Vagina (tissue), 2 donors: ENCODE measurements around the gene LAMC1.

Experiments used
- POLR2AphosphoS5 ChIP-seq, 2 donors: sonication (generic); formaldehyde crosslinking; IDR thresholded peaks; one replicate each; pipeline ENCODE4 v1.9.0; 2017; ENCODE audit warnings: antibody characterized with exemption in 2 of 2, mild to moderate bottlenecking in 2 of 2, low read depth in 1 of 2; ENCODE audit not compliant: insufficient read depth in 1 of 2
- TF ChIP-seq, protein P1 (sequence below), 3 experiments: fragments of 450-650 bp in 2 of 3; fragments of 200-600 bp in 1 of 3; sonication (generic) in 1 of 3; IDR thresholded peaks; one replicate each; pipeline ENCODE4 v1.5.1; 2017 to 2019; ENCODE audit warnings: antibody characterized with exemption in 3 of 3, mild to moderate bottlenecking in 2 of 3, moderate library complexity in 2 of 3

DNA sequence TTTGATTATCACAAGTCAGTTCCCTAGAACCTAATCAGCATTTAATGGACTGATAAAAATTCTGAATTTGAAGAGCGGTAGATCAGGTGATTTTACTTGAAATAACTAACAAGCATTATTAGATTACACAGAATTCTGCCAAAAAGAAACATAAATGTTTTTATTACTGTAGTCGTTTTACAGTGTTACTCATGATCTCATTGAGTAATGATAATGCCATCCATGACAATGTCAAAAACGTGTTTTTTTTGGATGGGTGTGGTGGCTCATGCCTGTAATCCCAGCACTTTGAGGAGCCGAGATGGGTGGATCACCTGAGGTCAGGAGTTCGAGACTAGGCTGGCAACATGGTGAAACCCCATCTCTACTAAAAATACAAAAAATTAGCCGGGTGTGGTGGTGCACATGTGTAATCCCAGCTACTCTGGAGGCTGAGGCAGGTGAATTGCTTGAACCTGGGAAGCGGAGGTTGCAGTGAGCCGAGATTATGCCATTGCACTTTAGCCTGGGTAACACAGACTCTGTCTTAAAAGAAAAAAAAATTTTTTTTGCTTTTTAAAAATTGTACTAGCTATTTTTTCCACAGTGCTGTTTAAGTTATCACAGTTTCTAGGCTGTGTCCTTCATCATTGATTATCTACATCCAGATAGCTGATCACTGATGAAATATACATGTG lies 56.6 kb downstream of the LAMC1 start:
- TF ChIP-seq, protein P1, sequence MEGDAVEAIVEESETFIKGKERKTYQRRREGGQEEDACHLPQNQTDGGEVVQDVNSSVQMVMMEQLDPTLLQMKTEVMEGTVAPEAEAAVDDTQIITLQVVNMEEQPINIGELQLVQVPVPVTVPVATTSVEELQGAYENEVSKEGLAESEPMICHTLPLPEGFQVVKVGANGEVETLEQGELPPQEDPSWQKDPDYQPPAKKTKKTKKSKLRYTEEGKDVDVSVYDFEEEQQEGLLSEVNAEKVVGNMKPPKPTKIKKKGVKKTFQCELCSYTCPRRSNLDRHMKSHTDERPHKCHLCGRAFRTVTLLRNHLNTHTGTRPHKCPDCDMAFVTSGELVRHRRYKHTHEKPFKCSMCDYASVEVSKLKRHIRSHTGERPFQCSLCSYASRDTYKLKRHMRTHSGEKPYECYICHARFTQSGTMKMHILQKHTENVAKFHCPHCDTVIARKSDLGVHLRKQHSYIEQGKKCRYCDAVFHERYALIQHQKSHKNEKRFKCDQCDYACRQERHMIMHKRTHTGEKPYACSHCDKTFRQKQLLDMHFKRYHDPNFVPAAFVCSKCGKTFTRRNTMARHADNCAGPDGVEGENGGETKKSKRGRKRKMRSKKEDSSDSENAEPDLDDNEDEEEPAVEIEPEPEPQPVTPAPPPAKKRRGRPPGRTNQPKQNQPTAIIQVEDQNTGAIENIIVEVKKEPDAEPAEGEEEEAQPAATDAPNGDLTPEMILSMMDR (IDR thresholded peaks at IDR 0.05): no peak
- TF ChIP-seq POLR2AphosphoS5 (IDR thresholded peaks at IDR 0.05; ENCODE audit: insufficient read depth in 1 of 2, low read depth in 1 of 2): no peak
